HG03196 (cell line): Measurements from ENCODE around the gene ARMC8.

Experiments
- ATAC-seq: cut with Tn5 transposase; IDR thresholded peaks from one replicate; pipeline ENCODE4 v1.9.1; 2021; ENCODE audit not compliant: unreplicated experiment

Gene ARMC8

GRCh38 chr3:138340511-138340910, 153.4 kb downstream of the ARMC8 start:
- no peak for ATAC-seq

DNA sequence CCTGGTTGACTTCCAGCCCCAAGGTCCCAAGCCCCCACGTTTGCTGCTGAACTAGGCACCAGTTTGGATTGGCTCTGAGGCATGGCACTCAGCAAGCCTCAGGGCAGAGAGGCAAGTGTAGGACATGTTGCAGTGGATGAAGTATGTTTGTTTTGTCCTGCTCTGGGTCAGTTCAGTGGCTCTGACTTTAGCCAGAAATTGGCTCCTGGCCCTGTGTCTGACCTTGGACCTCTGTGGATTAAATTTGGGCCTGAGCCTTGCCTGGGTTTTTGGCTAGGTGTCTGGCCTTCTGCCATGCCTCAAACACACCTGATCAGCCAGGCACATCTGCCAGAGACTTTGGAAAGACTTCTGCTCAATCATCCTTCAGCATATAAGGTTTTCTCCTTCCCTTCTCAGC, 157.7 kb downstream of the ARMC8 start:
- no peak for ATAC-seq
